TTC549 (cell line): ENCODE results near the gene RCN2.

Source experiments
- FAIRE-seq: peaks from 2 replicates; lab custom pipeline; 2012; peaks lifted over from hg19 to GRCh38; lab: Jason Lieb, UNC

RCN2 gene

DNA sequence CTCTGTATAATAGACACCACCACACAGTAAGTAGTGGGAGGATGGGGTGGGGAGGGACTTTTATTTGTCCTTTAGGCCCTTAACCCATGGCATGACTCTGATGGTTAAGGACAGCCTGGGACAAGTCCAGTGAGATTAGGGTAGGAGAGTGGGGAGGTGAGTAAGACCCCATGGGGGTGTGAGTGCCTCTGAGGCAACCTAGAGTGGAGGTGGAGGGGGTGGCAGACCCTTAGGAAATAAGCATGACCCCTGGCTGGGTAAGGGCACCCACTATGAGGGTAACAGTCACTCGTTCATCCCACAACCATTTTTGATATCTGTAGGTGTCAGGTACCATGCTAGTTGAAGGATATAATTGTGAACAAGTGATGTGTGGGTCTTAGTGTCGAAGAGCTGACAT is 42.4 kb downstream of the RCN2 start:
- FAIRE-seq: no peak

DNA sequence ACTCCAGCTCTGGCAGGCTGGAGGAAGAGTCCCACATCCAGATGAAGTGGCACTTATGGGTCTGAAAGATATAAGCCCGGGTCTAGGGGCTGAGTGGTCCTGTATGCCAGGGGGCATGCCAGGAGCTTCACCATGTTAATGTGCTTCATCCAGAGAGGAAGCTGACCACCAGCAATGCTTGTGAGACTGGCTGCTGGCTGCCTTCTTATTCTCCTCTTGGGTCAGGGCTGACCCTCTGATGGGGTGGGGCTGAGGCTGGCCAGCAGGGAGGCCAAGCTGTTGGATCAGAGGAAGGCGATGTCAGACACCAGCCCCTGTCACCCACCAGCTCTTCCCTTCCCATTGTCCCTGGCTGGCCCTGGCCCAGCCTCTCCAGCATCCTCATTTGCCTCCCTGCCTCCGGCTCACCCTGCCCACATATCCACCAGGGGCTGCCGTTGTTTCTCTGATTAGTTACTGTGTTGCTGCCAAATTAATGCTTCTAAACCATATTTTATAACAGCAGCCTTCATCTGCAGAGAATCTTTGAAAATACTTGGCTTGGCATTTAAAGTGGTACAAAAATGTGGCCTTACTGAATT is 43.0 kb downstream of the RCN2 start:
- no peak for FAIRE-seq

DNA sequence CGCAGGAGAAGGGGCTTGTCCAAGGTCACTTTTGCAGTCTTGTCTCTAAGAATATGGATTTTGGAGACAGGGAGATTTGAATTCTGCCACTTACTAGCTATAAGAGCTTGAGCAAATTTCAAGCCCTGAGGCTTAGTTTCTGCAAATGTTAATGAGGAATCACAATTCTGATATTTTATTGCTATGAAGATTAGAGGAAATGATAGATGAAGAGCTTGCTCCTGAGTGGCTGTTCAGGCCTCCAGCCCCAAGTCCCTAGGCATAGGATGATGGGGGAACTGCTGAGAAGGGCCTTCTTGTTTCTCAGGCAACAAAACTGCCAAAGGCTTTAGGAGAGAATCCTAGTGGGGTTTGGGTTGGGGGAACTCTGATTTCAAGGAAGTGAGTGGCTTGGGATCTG is 44.6 kb downstream of the RCN2 start:
- FAIRE-seq: no peak

DNA sequence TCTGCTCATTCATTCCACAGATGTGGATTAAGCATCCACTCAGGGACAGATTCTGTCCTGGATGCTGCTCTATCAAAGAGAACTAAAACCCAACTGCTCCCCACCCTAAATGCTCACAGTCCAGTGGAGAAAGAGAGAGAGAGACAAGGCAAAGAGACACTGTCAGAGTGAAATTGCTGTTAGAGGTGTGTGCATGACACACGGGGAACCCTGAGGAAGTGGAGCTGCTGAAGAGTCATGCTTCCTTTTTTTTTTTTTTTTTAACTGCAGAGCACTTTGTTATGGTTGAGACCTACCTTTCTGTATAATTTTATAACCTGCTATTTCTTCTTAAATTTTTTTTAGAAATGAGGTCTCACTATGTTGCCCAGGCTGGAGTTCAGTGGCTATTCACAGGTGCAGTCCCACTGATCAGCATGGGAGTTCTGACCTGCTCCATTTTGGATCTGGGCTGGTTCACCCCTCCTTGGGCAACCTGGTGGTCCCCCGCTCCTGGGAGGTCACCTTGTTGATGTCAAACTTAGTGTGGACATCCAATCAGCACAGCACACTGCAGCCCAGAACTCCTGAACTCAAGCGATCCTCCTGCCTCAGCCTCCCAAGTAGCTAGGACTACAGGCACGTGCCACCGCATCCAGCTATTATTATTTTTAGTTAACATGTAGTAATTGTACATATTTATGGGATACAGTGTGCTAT is 45.2 kb downstream of the RCN2 start:
- FAIRE-seq: no peak

DNA sequence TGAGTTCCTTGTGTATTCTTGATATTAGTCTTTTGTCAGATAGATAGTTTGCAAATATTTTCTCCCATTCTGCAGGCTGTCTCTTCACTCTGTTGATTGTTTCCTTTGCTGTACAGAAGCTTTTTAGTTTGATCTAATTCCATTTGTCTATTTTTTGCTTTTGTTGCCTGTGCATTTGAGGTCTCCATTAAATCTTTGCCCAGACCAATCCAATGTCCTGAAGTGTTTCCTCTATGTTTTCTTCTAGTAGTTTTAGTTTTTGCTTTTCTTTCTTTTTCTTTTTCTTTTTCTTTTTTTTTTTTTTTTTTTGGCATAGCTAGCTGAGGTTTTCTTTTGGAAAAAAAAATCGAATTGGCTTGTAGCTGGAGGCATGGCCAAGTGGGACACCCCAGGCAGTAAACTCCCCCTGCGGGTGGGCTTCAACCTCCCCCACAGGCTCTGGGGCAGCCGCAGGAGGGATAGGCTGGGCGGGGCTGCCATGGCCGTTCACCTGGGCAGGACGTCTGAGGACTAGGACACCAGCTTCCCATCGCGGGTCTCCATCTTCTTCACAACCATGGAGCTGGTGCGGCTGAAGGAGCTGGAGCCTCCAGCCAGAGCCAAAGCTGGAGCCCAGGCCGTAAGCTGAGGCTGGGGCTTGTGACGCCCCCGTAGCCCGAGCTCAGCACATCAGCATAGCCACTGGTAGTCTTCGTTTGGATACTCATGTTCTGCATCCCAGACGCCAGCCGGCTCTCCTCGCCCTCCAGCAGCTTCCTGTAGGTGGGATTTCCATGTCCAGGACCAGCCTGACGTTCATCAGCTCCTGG is 47.2 kb downstream of the RCN2 start:
- FAIRE-seq: no peak

DNA sequence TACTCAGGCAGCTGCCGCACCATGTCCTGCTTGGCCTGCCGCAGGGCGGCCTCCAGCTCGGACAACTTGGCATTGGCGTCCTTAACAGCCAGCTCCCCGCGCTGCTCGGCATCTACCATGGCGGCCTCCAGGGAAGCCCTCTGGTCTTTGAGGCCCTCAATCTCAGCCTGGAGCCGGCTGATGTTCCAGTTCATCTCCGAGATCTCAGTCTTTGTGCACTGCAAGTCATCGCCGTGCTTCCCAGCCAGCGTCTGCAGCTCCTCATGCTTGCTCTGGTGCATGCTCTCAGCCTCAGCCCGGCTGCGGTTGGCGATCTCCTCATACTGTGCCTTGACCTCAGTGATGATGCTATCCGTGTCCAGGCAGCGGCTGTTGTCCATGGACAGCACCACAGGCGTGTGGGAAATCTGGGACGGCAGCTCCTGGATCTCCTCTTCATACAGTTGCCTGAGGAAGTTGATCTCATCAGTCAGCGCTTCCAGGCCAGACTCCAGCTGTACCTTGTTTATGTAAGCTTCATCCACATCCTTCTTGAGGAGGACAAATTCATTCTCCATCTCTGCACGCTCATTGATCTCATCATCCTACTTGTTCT is 47.9 kb downstream of the RCN2 start:
- no peak for FAIRE-seq

DNA sequence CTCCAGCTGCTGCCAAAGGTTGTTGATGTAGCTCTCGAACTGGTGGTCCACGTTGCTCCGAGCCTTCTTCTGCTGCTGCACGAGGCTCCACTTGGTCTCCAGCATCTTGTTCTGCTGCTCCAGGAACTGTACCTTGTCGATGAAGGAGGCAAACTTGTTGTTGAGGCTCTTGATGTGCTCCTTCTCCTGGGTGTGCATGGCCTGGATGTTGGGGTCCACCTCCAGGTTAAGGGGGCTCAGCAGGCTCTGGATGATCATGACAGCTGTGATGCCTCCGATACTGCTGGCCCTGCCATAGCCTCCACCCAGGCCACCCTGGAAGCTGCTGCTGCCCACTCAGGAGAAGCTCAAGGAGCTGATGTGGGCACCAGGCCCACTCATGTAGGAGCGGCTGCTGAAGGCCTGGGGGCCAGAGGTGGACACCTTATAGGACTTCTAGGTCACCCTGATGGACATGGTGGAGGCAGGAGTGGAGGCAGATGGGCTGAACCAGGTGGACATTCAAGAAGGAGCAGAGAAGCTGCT is 48.5 kb downstream of the RCN2 start:
- no peak for FAIRE-seq

DNA sequence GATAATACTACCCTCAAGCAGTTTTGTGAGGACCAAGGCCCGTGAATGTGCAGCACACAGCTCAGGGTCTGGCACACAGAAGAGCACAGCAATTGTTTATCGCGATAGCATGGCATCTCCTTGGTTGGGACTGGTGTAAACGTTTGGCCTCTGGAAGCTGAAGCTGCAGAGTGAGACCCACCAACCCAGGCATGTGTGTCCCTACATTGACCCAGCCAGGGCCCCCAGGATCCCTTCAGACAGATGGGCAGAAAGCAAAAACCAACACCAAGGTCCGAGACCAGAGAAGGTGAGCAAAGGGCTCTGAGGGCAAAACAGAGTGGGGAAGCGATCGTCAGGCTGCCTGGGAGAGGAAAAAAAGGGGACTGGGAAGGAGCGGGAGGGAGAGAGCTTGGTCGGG is 50.8 kb downstream of the RCN2 start:
- FAIRE-seq: no peak

DNA sequence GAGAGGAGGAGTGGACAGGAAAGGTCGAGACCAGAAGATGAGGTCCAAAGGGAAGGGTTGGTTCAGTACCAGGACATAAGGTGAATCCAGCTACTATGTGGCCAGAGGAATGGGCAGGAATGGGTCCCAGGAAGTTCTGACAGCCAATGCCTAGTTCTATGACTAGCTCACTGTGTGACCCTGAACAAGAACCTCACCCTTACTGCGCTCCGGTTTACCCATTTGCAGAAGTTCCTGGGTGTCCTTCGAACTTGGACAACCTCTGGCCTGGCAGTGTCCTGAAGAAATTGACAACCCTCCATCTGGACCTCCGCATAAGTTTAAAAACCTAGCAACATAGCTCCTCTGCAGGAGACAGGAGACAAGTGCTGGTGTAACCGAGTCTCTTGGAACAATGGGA is 51.2 kb downstream of the RCN2 start:
- FAIRE-seq: no peak

DNA sequence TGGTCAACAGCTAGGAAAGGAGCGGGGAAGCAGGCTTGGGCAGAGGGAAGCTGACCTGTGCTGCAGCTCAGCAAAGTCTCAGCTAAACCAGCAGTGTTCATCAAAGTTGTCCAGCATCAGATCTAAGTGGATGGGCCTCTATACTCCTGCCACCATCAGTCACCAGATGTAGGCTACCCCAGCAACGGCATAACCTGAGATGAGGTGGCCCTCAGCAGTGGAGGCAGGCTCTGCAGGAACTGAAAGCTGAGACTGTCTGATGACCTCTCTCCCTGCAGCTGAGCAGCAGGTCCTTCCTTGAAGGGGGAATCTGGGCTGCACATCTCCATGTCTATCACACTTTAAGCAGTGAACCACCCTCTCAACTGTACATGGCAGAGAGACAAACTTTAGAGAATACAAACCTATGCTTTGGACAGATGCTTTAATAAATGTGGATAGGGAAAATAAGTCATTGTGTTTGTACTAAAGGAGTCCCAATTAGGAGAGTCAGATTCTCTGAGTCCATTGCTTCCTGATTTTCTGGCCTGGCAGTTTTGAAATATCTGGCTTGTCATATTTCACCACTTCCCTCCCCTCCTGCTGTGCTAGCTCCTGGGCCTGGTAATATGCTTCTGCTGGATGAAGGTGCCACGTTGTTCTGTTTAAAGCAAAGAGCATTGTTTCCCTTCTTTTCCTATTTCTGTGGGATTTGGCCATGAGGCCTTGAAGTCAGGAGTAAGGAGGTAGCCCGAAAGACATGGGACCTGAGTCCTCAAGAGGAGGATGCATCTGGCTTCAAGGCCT is 52.2 kb downstream of the RCN2 start:
- no peak for FAIRE-seq

DNA sequence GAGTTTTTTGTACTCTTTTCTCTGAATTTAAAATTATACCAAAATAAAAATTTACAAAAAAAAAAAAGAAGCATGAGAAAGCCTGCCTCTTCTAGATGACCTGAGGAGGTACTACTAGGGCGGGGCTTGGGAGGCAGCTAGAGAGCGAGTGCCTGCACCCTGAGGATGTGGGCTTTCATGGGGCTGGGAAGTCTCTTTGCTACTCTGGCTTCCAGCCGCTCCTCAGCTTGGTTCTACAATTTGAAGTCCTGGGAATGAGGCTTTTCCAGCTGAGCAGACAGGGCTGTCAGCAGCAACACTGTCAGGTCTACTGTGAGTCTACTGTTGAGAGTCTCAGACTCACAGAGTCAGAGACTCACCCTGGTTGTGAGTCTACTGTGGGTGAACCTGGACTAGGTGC is 55.2 kb downstream of the RCN2 start:
- FAIRE-seq: no peak

DNA sequence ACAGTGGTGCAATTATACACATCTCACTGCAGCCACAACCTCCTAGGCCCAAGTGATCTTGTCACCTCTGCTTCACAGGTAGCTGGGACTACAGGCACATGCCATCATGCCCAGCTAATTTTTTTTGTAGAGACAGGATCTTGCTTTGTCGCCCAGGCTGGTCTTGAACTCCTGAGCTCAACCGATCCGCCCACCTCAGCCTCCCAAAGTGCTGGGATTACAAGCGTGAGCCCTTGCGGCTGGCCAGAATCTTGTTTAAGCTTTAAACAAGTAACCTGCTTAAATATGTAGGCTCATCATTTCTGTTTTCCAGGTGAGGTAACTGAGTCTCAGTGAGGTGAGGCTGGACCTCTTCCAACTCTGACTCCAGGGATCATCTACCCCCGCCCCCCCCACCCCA is 55.7 kb downstream of the RCN2 start:
- no peak for FAIRE-seq

DNA sequence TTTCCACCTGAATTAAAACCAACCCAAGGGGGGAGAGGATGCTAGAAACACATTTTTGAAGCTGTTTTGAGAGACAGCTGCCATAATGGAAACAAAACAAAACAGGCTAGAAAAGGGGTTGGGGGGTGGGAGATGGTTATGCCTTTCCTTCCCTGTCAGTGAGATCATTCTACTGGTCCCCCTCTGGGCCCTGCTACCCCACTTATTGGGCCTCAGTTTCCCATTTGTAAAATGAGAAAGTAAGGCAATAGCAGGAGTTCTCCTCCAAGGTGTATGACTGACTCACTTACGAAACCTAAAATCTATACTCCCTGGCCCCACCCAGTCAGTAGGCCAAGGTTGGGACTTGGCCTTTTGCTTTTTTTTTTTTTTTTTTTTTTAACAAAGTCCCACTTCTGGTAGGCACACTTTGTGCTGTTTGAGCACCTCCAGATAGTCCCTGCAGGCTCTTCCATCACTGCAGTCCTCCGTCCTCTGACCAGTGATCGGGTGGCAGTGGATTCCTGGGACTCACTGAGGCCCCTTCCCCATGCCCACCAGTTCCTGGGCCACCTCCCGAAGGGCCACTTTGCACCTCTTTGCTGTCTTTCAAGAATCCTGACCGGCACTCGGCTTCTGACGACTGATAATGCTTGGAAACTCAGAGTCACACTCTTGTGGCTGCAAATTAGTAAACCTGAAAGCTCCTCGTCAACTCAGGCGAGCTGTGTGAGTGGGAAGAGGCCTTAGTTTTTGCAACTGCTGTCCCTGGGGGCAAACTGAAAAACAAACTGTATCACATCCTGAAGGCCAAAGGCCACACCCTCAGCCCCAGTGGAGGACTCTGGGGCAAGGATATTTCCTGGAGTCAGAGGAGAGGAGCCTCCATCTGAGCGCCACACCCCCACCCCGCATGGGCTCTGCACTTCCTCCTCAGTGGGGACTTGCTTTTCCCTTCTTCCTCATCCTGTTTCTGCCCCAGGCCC is 56.6 kb downstream of the RCN2 start:
- FAIRE-seq: no peak

DNA sequence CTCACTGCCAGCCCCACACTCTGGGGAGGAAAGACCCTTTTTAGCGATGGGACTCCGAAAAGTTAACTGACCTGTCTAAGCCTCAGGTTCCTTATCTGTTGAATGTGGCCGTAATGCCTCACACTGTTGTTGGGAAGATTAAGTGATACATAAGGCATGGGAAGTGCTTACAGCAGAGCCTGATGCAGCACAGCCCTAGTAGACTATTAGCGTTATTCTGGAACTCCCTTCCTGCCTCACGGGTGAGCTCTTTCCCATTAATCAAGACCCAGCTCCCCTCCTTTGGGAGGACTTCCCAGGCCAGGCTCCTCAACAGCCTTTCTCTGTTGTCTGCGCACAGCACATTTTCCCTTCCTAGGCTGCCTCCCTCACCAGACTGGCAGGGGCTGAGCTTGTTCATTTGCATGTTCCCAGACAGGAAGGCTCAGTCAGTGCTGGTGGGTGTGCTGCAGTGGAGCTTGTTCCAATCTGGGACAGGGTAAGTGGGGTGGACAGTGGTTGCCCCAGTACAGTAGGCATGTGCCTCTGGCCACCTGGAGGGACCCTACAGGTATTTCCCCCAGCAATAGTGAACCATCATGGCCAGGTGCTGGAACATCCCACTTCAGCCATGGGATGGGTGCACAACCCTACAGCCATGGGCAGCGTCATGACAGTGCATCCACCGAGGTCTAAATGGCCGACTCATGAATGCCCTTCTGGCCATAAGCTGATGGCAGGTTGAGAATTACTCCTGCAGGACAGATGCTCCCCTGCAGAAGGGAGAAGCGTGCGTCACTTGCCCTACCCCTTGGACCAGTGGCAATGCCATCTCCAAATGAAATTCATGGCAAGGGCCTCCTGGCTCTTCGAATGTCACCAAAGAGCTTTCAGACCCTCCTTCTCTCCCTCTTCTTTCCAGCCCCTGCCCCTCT is 57.6 kb downstream of the RCN2 start:
- no peak for FAIRE-seq

DNA sequence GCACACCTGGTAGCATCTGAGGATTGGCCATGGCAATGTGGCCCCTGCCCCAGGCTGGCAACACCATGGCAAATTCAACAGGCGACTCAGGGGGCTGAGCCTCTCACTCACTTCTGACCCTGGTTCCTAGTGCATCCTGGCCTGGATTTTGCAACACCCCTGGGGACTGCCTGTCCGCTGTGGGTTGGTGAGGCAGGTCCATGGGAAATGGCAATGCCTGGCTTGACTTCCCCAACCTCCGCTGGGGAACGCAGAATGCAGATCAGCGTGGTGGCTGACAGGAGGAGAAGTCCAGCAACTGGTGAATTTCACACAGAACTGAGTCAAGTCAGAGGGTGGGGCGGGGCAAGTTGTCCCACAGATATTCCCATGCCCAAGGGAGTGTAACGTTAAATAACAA is 59.5 kb downstream of the RCN2 start:
- no peak for FAIRE-seq

DNA sequence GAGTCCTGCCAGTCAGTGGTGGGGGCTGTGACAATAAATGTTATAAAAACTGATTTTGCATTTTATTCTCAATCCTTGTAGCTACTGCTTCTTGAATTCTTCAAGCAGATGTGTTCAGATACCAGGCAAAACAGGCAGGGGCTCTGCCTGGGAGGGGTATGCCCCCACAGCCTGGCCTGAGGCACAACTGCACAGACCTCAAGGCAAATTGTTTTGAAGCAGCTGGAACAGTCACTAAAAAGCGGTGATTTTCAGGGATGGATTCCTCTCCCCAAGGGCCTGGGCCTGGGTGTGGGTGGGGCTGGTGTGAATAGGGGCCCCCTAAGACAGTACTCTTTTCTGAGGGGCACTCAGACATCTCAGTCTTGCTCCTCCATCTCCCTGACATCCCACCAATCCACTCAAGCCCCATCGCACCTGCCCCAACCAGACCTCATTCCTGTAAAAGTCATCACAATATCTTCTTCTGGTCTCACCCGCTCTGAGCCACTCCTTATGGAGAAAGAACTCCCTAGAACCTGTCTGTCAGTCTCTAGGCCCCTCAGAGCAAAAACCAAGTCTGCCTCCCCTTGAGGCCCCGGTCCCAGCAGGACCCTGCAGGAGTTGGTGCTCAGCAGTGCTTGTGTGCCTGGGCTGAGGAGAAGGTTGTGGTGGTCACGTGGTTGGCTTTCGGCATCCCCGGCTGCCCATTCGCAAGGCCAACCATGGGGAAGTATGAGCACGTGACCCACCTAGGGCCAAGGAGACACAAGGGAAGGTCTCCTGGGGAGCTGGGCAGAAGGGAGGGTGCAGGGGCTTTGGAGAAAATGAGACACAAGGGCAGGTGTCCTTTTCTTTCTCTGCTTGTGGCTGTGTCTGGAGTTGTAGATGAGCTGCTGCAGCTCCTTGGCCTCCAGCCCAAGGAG is 60.4 kb downstream of the RCN2 start:
- FAIRE-seq: no peak

DNA sequence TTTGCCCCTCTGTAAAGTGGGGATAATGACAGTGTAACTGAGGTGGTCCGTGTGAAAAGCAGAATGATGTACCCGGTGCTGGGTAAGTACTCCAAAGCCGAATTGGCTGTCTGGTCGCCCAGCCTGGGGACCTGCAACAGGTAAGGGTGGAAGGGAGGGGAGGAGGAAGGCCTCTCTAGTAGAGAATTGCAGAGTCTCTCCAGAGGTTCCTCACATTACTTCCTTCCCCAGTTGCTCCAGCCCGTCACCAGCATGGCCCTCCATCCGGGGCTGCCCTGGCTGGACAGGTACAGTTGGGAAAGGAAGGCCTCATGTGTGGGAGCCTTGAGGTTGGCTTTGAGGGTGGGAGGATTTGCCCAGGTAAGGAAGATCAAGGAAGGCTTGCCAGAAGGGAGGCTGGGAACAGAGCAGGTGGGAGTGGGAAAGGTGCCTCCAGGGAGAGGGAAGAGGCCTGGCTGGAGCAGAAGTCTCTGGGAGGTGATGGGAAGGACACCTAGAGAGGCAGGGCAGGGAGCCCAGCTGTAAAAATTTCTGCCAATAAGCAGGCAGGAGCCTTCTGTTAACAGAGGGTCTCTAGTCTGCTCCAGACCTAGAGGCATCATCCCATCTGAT is 61.7 kb downstream of the RCN2 start:
- FAIRE-seq: no peak

DNA sequence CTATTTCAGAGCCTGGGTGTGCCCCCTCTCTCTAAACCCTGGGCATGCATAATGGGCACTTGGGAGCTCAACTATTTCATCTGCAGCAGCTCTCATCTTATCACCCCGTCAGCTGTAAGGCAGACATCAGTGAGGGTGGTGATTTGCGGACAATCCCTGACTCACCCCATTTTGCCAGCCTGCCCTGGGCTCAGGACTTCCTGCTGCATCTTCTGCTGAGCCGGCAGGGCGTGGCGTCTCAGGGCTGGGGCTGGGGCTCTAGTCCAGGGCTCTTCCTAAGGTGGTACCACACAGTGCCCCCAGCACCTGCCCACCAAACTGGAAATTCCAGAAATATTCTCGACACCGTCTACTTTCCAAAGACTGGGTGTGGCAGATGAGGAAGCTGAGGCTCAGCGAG is 62.5 kb downstream of the RCN2 start:
- no peak for FAIRE-seq
